ENCODE measurements around the gene ZNF614.
"Not testable (repeated sequence)": the region's sequence is repeated elsewhere in the genome, so short reads cannot be mapped to it uniquely, and the experiment has no call there.

Gene ZNF614

DNA sequence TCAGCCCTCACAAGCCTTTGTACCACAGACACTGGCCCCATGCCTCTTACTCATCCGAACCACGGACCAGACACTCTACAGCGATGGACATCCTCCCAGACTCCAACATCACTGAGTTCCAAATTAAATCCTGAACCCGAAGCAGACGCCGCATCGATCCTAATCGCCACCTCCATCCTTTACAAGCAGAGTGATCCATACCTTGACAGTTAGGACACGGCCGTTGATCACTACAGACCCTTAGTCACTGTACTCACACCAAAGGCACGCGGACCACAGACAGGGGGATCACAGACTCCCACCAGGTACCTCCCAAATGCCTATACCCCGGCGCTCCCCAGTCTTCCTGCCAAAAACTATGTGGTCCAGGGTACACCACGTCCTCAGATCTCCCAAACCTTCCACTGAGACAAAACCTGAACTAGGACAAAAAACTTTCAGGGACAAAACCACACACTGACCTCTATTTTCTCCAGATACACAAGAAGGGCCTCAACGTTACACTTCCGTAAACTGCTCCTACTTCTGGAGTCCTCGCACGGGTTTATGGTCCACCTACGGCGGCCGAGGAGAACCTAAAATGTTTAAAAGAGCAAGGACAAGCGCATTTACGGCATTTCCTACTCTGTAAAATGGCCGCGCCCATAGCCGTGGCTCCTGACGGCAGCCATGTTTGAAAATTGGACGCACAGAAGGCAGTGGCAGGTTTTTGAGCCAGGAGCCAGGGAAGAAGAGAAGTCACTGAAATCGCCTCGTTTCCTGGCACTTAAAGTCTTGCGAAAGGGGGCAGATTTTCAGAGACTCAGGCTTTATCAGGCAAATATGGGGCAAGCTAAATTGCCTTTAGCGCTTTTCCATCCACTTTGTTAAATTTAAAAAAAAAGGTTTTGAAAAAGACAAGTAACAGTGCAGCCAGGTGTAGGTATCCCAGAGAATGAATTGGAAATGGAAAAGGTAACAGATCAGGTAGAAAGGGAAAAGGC is 41.6 kb downstream of the ZNF614 start, which contains the start of gene ZNF350:
TSS of gene ZNF350 (minus strand) at position 532 of the 983 bp plus-strand sequence. CDS start 12,480 bp downstream, outside the sequence.
- peak; percentile 76 for DNase-seq (ENCODE audit: low read depth, low spot score)

DNA sequence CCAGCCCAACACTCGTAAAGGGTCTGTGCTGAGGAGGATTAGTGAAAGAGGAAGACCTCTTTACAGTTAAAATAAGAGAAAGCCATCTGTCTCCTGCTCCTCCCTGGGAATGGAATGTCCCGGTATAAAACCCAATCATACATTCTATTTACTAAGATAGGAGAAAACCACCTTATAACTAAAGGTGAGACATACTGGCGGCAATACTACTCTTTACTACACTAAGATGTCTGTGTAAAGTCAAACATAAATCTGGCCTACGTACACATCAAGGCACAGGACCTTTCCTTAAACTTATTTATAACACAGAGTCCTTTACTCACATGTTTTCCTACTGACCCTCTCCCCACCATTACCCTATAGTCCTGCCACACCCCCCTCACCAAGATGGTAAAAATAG is 44.8 kb downstream of the ZNF614 start:
- DNase-seq (ENCODE audit: low read depth, low spot score): no peak

DNA sequence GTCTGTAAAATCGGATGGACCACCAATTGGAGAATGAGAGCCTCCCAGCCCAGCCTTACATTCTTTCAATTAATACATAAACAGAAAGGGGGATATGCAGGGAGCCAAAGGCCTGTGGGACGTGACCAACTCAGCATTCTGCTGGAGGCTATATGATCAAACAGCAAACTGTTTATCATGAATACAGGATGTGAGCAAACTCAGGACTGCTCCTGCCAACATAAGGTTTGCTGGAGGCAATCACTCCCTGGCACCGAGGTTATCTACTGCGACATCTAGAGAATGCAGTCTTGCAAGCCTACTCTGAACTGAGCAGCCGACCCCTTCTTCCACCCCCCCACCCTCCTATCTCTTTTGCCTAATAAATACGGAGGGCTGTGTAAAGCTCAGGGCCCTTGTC is 47.3 kb downstream of the ZNF614 start:
- not testable (repeated sequence) for DNase-seq (ENCODE audit: low read depth, low spot score)

DNA sequence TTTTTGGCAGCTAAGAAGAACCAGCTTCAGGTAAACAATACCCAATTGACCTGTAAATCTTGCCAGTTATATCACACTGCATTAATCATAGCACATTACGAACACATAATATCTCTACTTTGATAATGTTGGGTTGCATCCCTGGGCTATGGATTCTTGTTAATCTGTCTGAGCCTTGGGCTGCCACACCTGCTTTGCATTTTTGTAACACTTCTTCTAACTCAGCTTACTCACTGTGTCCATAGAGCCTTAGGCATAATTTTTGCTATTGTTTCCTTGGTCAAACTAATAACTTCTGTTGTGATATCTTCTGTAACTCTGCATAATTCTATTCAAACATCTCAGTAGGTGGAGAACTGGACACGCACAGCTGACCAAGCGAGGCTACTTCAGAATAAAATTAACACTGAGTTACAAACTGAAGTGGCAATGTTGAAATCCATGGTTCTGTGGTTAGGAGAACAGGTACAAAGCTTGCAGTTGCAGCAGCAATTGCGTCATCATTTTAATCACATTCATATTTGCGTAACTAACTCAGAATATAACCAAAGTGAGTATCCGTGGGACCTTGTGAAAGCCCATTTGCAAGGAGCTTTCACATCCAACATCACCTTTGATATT is 48.0 kb downstream of the ZNF614 start:
- DNase-seq (ENCODE audit: low read depth, low spot score): no peak

DNA sequence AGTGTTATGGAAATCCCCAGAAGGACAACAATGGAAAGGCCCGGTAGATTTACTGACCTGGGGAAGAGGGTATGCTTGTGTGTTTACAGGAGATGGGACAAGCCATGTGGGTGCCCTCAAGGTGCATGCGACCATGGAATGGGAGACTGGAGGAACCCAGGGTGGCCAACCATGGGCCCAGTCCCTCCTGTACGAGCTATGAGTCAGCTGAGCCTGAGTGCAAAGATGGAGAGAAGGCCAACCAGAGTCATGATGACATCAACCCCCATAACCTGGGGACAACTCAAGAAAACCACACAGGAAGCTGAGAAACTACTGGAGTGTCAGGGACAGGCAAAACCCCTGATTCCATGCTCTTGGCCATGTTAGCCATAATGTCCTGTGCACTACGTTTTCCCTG is 49.3 kb downstream of the ZNF614 start:
- no peak for DNase-seq (ENCODE audit: low read depth, low spot score)

DNA sequence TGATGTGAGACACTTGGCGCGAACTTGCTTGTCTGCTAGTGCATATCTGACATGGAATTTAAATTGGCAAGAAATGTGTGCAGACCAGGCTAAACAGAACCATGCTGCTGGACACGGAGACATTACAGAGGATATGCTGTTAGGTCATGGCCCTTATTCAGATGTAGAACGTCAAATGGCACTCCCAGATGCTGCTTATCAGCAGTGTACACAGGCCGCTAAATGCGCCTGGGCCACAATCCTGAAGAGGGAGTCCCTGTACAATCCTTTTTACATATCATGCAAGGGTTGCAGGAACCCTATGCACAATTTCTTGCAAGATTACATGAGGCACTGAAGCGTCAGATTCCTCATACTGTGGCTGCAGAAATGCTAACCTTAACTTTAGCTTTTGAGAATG is 50.8 kb downstream of the ZNF614 start:
- no peak for DNase-seq (ENCODE audit: low read depth, low spot score)

DNA sequence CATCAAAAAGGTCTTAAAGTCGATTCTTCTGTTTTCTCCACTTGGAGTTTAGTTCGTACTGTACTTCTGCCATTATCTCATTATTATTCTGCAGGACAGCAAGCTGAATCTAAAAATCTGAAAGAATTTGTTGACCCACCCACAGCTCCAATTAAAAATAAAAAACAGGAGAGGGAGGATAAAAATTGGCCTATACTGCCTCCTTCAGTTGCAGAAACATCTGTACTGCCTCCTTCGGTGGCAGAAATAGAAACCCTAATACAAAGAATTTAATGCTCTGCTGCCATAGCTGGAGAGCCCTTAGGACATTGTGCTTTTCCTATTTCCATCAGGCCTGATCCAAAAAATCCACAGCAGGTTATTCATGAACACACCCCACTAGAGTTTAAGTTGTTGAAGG is 51.3 kb downstream of the ZNF614 start:
- no peak for DNase-seq (ENCODE audit: low read depth, low spot score)

DNA sequence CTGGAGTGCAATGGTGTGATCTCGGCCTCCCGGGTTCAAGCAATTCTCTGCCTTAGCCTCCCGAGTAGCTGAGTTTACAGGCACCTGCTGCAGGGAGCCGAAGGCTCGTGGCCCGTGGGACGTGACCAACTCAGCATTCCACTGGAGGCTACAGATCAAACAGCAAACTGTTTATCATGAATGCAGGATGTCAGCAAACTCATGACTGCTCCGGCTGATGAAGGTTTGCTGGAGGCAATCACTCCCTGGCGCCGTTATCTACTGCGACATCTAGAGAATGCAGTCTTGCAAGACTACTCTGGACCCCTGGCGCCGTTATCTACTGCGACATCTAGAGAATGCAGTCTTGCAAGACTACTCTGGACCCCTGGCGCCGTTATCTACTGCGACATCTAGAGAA is 52.4 kb downstream of the ZNF614 start:
- DNase-seq (ENCODE audit: low read depth, low spot score): not testable (repeated sequence)

DNA sequence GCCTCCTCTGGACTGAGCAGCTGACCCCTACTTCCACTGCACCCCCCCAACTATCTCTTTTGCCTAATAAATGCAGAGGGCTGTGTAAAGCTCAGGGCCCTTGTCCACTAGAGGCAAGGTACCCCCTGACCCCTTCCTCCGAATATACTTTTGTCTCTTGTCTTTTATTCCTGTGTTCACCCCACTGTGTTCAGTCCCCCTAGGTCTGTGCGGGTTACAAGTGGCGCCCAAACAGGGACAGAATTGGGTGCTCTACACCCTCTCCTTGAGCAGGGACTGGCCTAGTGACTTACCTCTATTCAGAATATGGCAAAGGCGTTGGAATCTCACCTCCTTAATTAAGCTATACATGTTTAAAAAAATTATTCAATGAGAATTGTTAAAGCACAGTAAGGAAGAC is 56.6 kb downstream of the ZNF614 start:
- no peak for DNase-seq (ENCODE audit: low read depth, low spot score)

DNA sequence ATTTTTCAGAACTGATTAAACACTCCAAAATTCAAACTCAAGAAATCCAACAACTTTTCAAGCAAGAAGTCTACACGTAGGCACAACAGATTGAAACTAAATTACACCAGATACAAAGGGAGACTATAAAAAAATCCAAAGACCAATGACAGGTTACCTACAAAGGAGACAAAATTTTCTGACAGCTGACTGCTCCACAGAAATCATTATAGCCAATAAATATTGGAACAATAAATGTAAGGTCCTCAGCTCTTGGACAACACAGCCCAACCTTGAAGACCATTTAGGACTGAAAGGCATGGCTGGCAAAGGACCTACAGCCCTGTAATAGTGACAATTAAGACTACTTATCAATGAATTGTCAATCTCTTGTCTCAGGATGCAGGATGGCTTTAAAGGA is 57.5 kb downstream of the ZNF614 start:
- DNase-seq (ENCODE audit: low read depth, low spot score): no peak

DNA sequence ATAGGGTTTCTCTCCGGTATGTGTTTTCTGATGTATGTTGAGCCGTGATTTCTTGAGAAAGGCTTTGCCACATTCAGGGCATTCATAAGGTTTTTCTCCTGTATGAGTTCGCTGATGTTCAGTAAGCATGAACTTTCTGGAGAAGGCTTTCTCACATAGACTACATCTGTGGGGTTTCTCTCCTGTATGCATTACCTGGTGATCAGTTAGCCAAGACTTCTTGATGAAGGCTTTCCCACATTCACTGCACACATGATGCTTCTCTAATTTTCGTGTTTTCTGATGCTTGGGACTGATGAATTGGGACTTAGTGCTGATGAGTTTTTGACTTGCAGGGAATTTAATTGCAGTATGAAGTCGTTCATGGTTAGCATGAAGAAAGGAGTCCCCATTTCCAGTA is 62.6 kb downstream of the ZNF614 start:
- DNase-seq (ENCODE audit: low read depth, low spot score): no peak
